Thyroid gland (tissue), 4 donors: Measurements from ENCODE around the gene TANC1. TPM values are rescaled to one million over a fixed set of nuclear protein-coding genes. Genes with fewer than 3 reads are reported as not detected.
A peak's percentile ranks its signal among the peaks of the same experiment; 100 is the strongest.

Experiments
- DNase-seq, 2 donors: peaks; one replicate each; pipeline ENCODE4 v3.0.0-alpha.2; 2019
- H3K27ac ChIP-seq, 3 donors: fragments of 200-600 bp; sonication (generic); 1 replicate in 2 of 3; 2 replicates in 1 of 3; pipeline ENCODE4 v1.5.1; 2016 to 2019; ENCODE audit warnings: mild to moderate bottlenecking in 1 of 3, moderate library complexity in 1 of 3
- H3K27me3 ChIP-seq: fragments of 200-600 bp; sonication (generic); one replicate; pipeline ENCODE4 v1.5.1; 2019
- H3K36me3 ChIP-seq, 2 donors: fragments of 200-600 bp; sonication (generic); one replicate each; pipeline ENCODE4 v1.5.1; 2016 to 2019
- H3K4me1 ChIP-seq, 2 donors: fragments of 200-600 bp; sonication (generic); one replicate each; pipeline ENCODE4 v1.5.1; 2017 to 2019
- H3K4me3 ChIP-seq, 3 donors: fragments of 200-600 bp; sonication (generic); replicated peaks in 1 of 3; 1 replicate in 2 of 3; 2 replicates in 1 of 3; pipeline ENCODE4 v1.5.1; 2016; ENCODE audit warnings: mild to moderate bottlenecking in 1 of 3
- H3K9me3 ChIP-seq: fragments of 200-600 bp; sonication (generic); one replicate; pipeline ENCODE4 v1.5.1; 2017
- CTCF ChIP-seq, 6 experiments: fragments of 200-600 bp in 3 of 6; fragments of 450-650 bp in 3 of 6; sonication (generic) in 3 of 6; IDR thresholded peaks; one replicate each; pipeline ENCODE4 v1.5.1; 2016 to 2019; ENCODE audit warnings: antibody characterized with exemption in 6 of 6, mild to moderate bottlenecking in 2 of 6, inconsistent platforms in 1 of 6, moderate library complexity in 1 of 6
- POLR2A ChIP-seq, 2 donors: fragments of 450-650 bp; IDR thresholded peaks; one replicate each; pipeline ENCODE4 v1.6.1; 2017; ENCODE audit warnings: antibody characterized with exemption in 2 of 2, mild to moderate bottlenecking in 2 of 2, moderate library complexity in 1 of 2
- WGBS, 2 donors: methylation state at CpG; one replicate each; pipeline ENCODE4 v1.1.5; 2017; 5-methylcytosine and 5-hydroxymethylcytosine counted together
- intact Hi-C: fragments of 100-400 bp; cut with DNase I; formaldehyde crosslinking; loops from one replicate; pipeline ENCODE4 v1.15.1; 2023
- total RNA-seq, 4 donors: library from RNA; depleted of rRNA; stranded (reverse); fragments of >200 nt; gene quantifications; one replicate each; pipeline ENCODE4 v1.2.3, GENCODE V29; 2016

Gene TANC1
- total RNA-seq, 4 donors from 2014 or later: 51.1 to 93.8 (median 63.6) TPM

DNA sequence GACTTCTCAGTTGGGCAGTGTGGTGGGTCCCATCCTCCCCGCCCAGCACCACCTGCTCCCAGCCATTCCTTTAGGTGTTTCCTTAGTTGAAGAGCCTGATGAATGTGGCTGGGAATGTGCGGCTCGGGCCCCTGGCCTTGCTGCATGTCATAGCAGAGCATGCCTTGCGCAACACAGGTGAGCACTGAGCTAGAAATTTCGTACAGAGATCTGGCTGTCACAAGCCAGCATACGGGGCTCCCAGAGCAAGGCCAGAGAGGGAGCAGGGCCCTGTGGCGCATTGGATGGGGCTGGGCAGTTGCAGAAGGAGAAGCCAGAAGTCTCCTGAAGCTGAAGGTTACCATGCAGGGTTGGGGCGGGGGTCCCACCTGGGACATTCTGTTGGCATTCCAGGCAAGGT lies 188.4 kb downstream of the TANC1 start:
- no peaks in the 10 kb centered on the region for H3K27me3 ChIP-seq
- peak overlapping the region; percentile 84 to 88 (median 87) for H3K27ac ChIP-seq
- H3K9me3 ChIP-seq: no peaks in the 10 kb centered on the region
- H3K4me3 ChIP-seq: no peak overlapping the region
- TF ChIP-seq CTCF (IDR thresholded peaks at IDR 0.05) (no peak), POLR2A (IDR thresholded peaks at IDR 0.05) (no peak)
- intact Hi-C loops: no loop called here
- H3K36me3 ChIP-seq: no peaks in the 10 kb centered on the region
- peaks cover 71 to 77% of the 10 kb centered on the region in 2 donors for H3K4me1 ChIP-seq
- 57 to 58% methylated on average over 8 of the region's 8 CpGs for WGBS, 2 donors
- peak; percentile 83 to 89 for DNase-seq

- WGBS, 2 donors: 82 to 86% methylated on average over 12 of the region's 12 CpGs
- Histone ChIP-seq H3K27ac (peak overlapping the region; percentile 84 to 88 (median 87)), H3K9me3 (no peaks in the 10 kb centered on the region), H3K4me1 (peaks cover 64 to 69% of the 10 kb centered on the region in 2 donors), H3K27me3 (no peaks in the 10 kb centered on the region), H3K4me3 (no peak overlapping the region), H3K36me3 (no peaks in the 10 kb centered on the region)
- DNase-seq: no peak
- intact Hi-C loops: no loop called here
- TF ChIP-seq CTCF (IDR thresholded peaks at IDR 0.05): no peak
- TF ChIP-seq POLR2A (IDR thresholded peaks at IDR 0.05): no peak
These were observed 189.1 kb downstream of the TANC1 start for GRCh38 chr2:159157361-159158209.

- no peaks in the 10 kb centered on the region for H3K9me3 ChIP-seq
- 77 to 81% methylated on average over 4 of the region's 4 CpGs for WGBS, 2 donors
- no peak overlapping the region for H3K4me3 ChIP-seq
- peaks cover 38 to 41% of the 10 kb centered on the region in 2 donors for H3K4me1 ChIP-seq
- peaks cover 0 to 7% of the 10 kb centered on the region in 2 donors for H3K36me3 ChIP-seq
- H3K27me3 ChIP-seq: no peaks in the 10 kb centered on the region
- no peak for DNase-seq
- H3K27ac ChIP-seq: no peak overlapping the region
- intact Hi-C loops: no loop called here
- TF ChIP-seq POLR2A (IDR thresholded peaks at IDR 0.05) (no peak), CTCF (IDR thresholded peaks at IDR 0.05) (no peak)
These were observed 192.0 kb downstream of the TANC1 start for GRCh38 chr2:159160412-159160811.

DNA sequence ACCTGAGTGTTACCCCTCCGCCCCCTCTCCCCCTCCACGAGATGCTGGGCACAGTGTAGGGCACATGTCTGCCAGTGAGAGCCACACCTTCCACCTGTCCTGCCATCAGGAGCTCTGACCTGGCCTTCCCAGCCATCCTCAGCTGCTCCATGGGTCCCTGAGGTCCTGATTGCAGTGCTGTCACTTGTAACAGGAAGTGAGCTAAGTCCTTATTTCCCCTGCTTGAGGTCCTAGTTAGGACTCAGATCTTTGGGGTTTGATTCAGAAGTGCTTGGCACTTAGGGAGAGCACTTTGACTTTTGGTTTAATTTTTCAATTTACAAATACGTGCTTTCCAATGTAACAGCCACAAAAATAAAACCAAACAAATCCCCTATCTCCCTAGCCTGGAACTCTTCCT lies 192.5 kb downstream of the TANC1 start:
- Histone ChIP-seq H3K27ac (no peak overlapping the region), H3K4me1 (peaks cover 35 to 38% of the 10 kb centered on the region in 2 donors)
- WGBS, 2 donors: 56 to 58% methylated on average over 3 of the region's 3 CpGs

More for the DNA sequence above, 192.5 kb downstream of the TANC1 start:
- TF ChIP-seq CTCF (IDR thresholded peaks at IDR 0.05) (no peak), POLR2A (IDR thresholded peaks at IDR 0.05) (no peak)
- Histone ChIP-seq H3K4me3 (no peak overlapping the region), H3K36me3 (peaks cover 0 to 7% of the 10 kb centered on the region in 2 donors), H3K27me3 (no peaks in the 10 kb centered on the region), H3K9me3 (no peaks in the 10 kb centered on the region)
- intact Hi-C loops: no loop called here
- DNase-seq: no peak
